D721Med (cell line): ENCODE data around the gene SLC6A20.

Source experiments
- DNase-seq: peaks from one replicate; pipeline ENCODE4 v3.0.0; 2011; ENCODE audit warnings: low spot score; ENCODE audit not compliant: insufficient read length
- FAIRE-seq: peaks from 2 replicates; lab custom pipeline; 2011; peaks lifted over from hg19 to GRCh38; lab: Jason Lieb, UNC
- CTCF ChIP-seq: IDR thresholded peaks from 2 replicates; pipeline ENCODE4 v1.5.1; 2012; ENCODE audit warnings: mild to moderate bottlenecking, control low read depth; ENCODE audit not compliant: insufficient read depth; ENCODE audit errors: missing control alignments

Gene SLC6A20

GRCh38 chr3:45800611-45801010 is 4.3 kb upstream of the SLC6A20 start:
- no peak for DNase-seq
- no peak for FAIRE-seq
- no peak for TF ChIP-seq CTCF

- no peak for DNase-seq
- no peak for TF ChIP-seq CTCF
- no peak for FAIRE-seq
These were observed 3.2 kb upstream of the SLC6A20 start for GRCh38 chr3:45799586-45799985.

GRCh38 chr3:45798034-45798433 is 1.7 kb upstream of the SLC6A20 start:
- FAIRE-seq, result no peak
- TF ChIP-seq CTCF, result no peak
- DNase-seq, result no peak

- DNase-seq (no peak), FAIRE-seq (no peak)
- no peak for TF ChIP-seq CTCF
These were observed 734 bp upstream of the SLC6A20 start for GRCh38 chr3:45796902-45797637.

- FAIRE-seq (no peak), DNase-seq (no peak)
- TF ChIP-seq CTCF, result no peak
These were observed 841 bp downstream of the SLC6A20 start for GRCh38 chr3:45795509-45795881.

- DNase-seq, result no peak
- TF ChIP-seq CTCF, result no peak
These were observed 1.7 kb downstream of the SLC6A20 start for GRCh38 chr3:45794660-45795059.

GRCh38 chr3:45794177-45794560 is 2.2 kb downstream of the SLC6A20 start:
- no peak for FAIRE-seq

More at GRCh38 chr3:45794660-45795059, 1.7 kb downstream of the SLC6A20 start:
- no peak for FAIRE-seq

More at GRCh38 chr3:45794177-45794560, 2.2 kb downstream of the SLC6A20 start:
- TF ChIP-seq CTCF, result no peak
- no peak for DNase-seq
